Body of pancreas (tissue), 4 donors: ENCODE data around the gene MFAP3. TPM values are rescaled to one million over a fixed set of nuclear protein-coding genes. Genes with fewer than 3 reads are reported as not detected.

Experiments used
- ATAC-seq: fragments of 150-250 bp; one replicate; pipeline ENCODE4 v1.9.1; 2016
- DNase-seq, 4 donors: peaks; one replicate each; pipeline ENCODE4 v3.0.0-alpha.2; 2019
- H3K27ac ChIP-seq, 4 donors: fragments of 200-600 bp; sonication (generic); 1 replicate in 3 of 4; 2 replicates in 1 of 4; pipeline versions ENCODE4 v1.5.1 to v1.6.1; 2016 to 2019; ENCODE audit warnings: mild to moderate bottlenecking in 1 of 4, mixed read lengths in 1 of 4, moderate library complexity in 1 of 4
- H3K27me3 ChIP-seq, 2 donors: fragments of 200-600 bp; sonication (generic); one replicate each; pipeline ENCODE4 v1.6.0; 2016; ENCODE audit warnings: mild to moderate bottlenecking in 1 of 2
- H3K36me3 ChIP-seq, 2 donors: fragments of 200-600 bp; sonication (generic); replicated peaks in 1 of 2; 2 replicates each; pipeline ENCODE4 v1.5.1; 2016; ENCODE audit warnings: low read depth in 2 of 2; ENCODE audit not compliant: insufficient read depth in 1 of 2
- H3K4me1 ChIP-seq: fragments of 200-600 bp; sonication (generic); one replicate; pipeline ENCODE4 v1.6.0; 2016
- H3K4me3 ChIP-seq, 2 donors: fragments of 200-600 bp; sonication (generic); 1 replicate in 1 of 2; 2 replicates in 1 of 2; pipeline ENCODE4 v1.5.1; 2016 to 2019
- H3K9me3 ChIP-seq, 3 donors: fragments of 200-600 bp; sonication (generic); 1 replicate in 2 of 3; 2 replicates in 1 of 3; pipeline ENCODE4 v1.5.1; 2016
- CTCF ChIP-seq, 7 experiments: fragments of 450-650 bp in 4 of 7; fragments of 200-600 bp in 3 of 7; sonication (generic) in 3 of 7; IDR thresholded peaks; one replicate each; pipeline ENCODE4 v1.5.1; 2016 to 2019; ENCODE audit warnings: antibody characterized with exemption in 7 of 7
- POLR2A ChIP-seq, 3 donors: fragments of 450-650 bp; IDR thresholded peaks; one replicate each; pipeline ENCODE4 v1.6.1; 2016; ENCODE audit warnings: antibody characterized with exemption in 3 of 3, mild to moderate bottlenecking in 2 of 3
- WGBS, 2 donors: methylation state at CpG; one replicate each; pipeline ENCODE4 v1.1.5; 2017; 5-methylcytosine and 5-hydroxymethylcytosine counted together
- intact Hi-C: fragments of 100-400 bp; cut with DNase I; formaldehyde crosslinking; loops from one replicate; pipeline ENCODE4 v1.15.1; 2023
- total RNA-seq, 2 donors: library from RNA; depleted of rRNA; stranded (reverse); fragments of >200 nt; gene quantifications; one replicate each; pipeline ENCODE4 v1.1.0, GENCODE V29; 2016

MFAP3 gene
- total RNA-seq, 2 donors from 2014 or later = 14.3 to 23.4 TPM

GRCh38 chr5:154086146-154086545, 47.4 kb downstream of the MFAP3 start:
- Histone ChIP-seq H3K9me3 (no peaks in the 10 kb centered on the region), H3K4me1 (no peaks in the 10 kb centered on the region), H3K27me3 (no peaks in the 10 kb centered on the region), H3K27ac (no peak overlapping the region), H3K4me3 (no peak overlapping the region), H3K36me3 (no peaks in the 10 kb centered on the region)
- DNase-seq = no peak
- WGBS, 2 donors = 48 to 61% methylated on average over 3 of the region's 3 CpGs
- intact Hi-C loops = no loop called here
- TF ChIP-seq POLR2A (IDR thresholded peaks at IDR 0.05) (no peak), CTCF (IDR thresholded peaks at IDR 0.05) (no peak)
- no peak for ATAC-seq

GRCh38 chr5:154086641-154087040, 47.9 kb downstream of the MFAP3 start:
- H3K4me1 ChIP-seq = no peaks in the 10 kb centered on the region
- intact Hi-C loops = no loop called here
- H3K36me3 ChIP-seq = no peaks in the 10 kb centered on the region
- ATAC-seq (no peak), DNase-seq (no peak)
- H3K27me3 ChIP-seq = no peaks in the 10 kb centered on the region
- no peak overlapping the region for H3K4me3 ChIP-seq
- H3K27ac ChIP-seq = no peak overlapping the region
- H3K9me3 ChIP-seq = no peaks in the 10 kb centered on the region
- TF ChIP-seq CTCF (IDR thresholded peaks at IDR 0.05) (no peak), POLR2A (IDR thresholded peaks at IDR 0.05) (no peak)
- WGBS, 2 donors = 70 to 77% methylated on average over 4 of the region's 4 CpGs

GRCh38 chr5:154087260-154087659, 48.5 kb downstream of the MFAP3 start:
- Histone ChIP-seq H3K4me3 (no peak overlapping the region), H3K27ac (no peak overlapping the region), H3K9me3 (no peaks in the 10 kb centered on the region), H3K36me3 (no peaks in the 10 kb centered on the region), H3K27me3 (no peaks in the 10 kb centered on the region), H3K4me1 (no peaks in the 10 kb centered on the region)
- intact Hi-C loops = no loop called here
- DNase-seq (peak in 1 of 4 donors; percentile 28), ATAC-seq (peak; percentile 38)
- TF ChIP-seq CTCF (IDR thresholded peaks at IDR 0.05) = no peak
- no peak for TF ChIP-seq POLR2A (IDR thresholded peaks at IDR 0.05)
- WGBS, 2 donors = 21 to 28% methylated on average over 2 of the region's 2 CpGs

DNA sequence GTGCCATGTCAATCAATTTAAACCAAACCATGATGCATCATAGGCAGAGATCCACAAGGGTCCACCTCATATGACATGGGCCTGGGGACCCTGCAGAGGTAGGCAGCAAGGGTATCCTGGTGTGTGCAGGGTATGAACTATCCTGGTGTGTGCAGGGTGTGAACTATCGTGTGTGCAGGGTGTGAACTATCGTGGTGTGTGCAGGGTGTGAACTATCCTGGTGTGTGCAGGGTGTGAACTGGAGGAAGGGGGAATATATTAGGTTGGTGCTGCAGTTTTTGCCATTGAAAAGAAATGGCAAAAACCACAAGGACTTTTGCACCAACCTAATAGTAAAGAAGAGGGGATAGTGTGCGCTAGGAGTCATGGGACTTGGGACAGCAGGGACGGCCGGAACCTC, 50.0 kb downstream of the MFAP3 start:
- no peak for DNase-seq
- no peak for TF ChIP-seq POLR2A (IDR thresholded peaks at IDR 0.05)
- TF ChIP-seq CTCF (IDR thresholded peaks at IDR 0.05) = no peak
- H3K9me3 ChIP-seq = no peaks in the 10 kb centered on the region
- 91 to 92% methylated on average over 5 of the region's 5 CpGs for WGBS, 2 donors
- ATAC-seq = no peak
- H3K36me3 ChIP-seq = no peaks in the 10 kb centered on the region
- H3K4me3 ChIP-seq = no peak overlapping the region
- no peak overlapping the region for H3K27ac ChIP-seq
- H3K4me1 ChIP-seq = no peaks in the 10 kb centered on the region
- H3K27me3 ChIP-seq = no peaks in the 10 kb centered on the region
- intact Hi-C loops = no loop called here

DNA sequence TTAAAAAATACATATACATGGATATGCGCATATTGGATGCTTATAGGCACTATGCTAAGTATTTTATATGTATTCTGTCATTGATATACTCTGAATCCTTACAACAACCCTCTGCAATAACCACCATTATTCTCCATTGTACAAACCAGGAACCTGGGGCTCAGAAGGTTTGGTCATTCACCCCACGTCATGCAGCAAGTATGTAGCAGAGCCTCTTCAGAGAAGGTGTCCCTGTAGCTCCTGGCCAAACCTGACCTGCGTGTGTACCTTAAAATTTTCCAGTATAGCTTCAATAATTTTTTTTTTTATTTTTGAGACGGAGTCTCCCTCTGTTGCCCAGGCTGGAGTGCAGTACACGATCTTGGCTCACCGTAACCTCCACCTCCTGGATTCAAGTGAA, 51.9 kb downstream of the MFAP3 start:
- Histone ChIP-seq H3K27ac (no peak overlapping the region), H3K36me3 (no peaks in the 10 kb centered on the region), H3K27me3 (no peaks in the 10 kb centered on the region), H3K4me3 (no peak overlapping the region), H3K9me3 (no peaks in the 10 kb centered on the region), H3K4me1 (no peaks in the 10 kb centered on the region)
- intact Hi-C loops = no loop called here
- TF ChIP-seq CTCF (IDR thresholded peaks at IDR 0.05) = no peak
- no peak for TF ChIP-seq POLR2A (IDR thresholded peaks at IDR 0.05)
- DNase-seq (no peak), ATAC-seq (no peak)
- 87 to 92% methylated on average over 6 of the region's 6 CpGs for WGBS, 2 donors
